Hepatocyte (in vitro differentiated cells): ENCODE results near the gene SLC7A10. TPM values are rescaled to one million over a fixed set of nuclear protein-coding genes. Genes with fewer than 3 reads are reported as not detected.

Experiments
- DNase-seq: peaks from one replicate; pipeline ENCODE4 v3.0.0-alpha.2; 2016; ENCODE audit warnings: low spot score
- H2AFZ ChIP-seq: fragments of 200-600 bp; sonication (generic); 2 replicates; pipeline ENCODE4 v1.6.0; 2016; ENCODE audit warnings: antibody characterized with exemption, mild to moderate bottlenecking
- H3K27ac ChIP-seq: fragments of 200-600 bp; sonication (generic); 2 replicates; pipeline ENCODE4 v1.5.1; 2016; ENCODE audit warnings: mild to moderate bottlenecking
- H3K27me3 ChIP-seq: fragments of 200-600 bp; sonication (generic); 2 replicates; pipeline ENCODE4 v1.6.1; 2016
- H3K36me3 ChIP-seq: fragments of 200-600 bp; sonication (generic); replicated peaks from 2 replicates; pipeline ENCODE4 v1.5.1; 2016; ENCODE audit warnings: low read depth; ENCODE audit not compliant: insufficient read depth
- H3K4me1 ChIP-seq: fragments of 200-600 bp; sonication (generic); 2 replicates; pipeline ENCODE4 v1.5.1; 2016; ENCODE audit warnings: mild to moderate bottlenecking, moderate library complexity; ENCODE audit not compliant: insufficient read depth
- H3K4me2 ChIP-seq: fragments of 200-600 bp; sonication (generic); 2 replicates; pipeline ENCODE4 v1.6.0; 2016
- H3K4me3 ChIP-seq: fragments of 200-600 bp; sonication (generic); 2 replicates; pipeline ENCODE4 v1.5.1; 2016; ENCODE audit warnings: mild to moderate bottlenecking
- H3K79me2 ChIP-seq: fragments of 200-600 bp; sonication (generic); 2 replicates; pipeline ENCODE4 v1.6.0; 2017; ENCODE audit warnings: mild to moderate bottlenecking
- H3K9me2 ChIP-seq: fragments of 200-600 bp; sonication (generic); replicated peaks from 2 replicates; pipeline ENCODE4 v1.6.0; 2017; ENCODE audit warnings: mild to moderate bottlenecking; ENCODE audit not compliant: insufficient read depth
- H3K9me3 ChIP-seq: fragments of 200-600 bp; sonication (generic); 2 replicates; pipeline ENCODE4 v1.5.1; 2016; ENCODE audit warnings: low read depth, mild to moderate bottlenecking
- H4K20me1 ChIP-seq: fragments of 200-600 bp; sonication (generic); 2 replicates; pipeline ENCODE4 v1.6.0; 2016; ENCODE audit warnings: mild to moderate bottlenecking; ENCODE audit not compliant: insufficient read depth, poor library complexity, severe bottlenecking
- EZH2 ChIP-seq: fragments of 200-600 bp; sonication (generic); IDR thresholded peaks from 2 replicates; pipeline ENCODE4 v1.6.1; 2016; ENCODE audit warnings: antibody characterized with exemption, mild to moderate bottlenecking, borderline replicate concordance
- EZH2phosphoT487 ChIP-seq: fragments of 200-600 bp; sonication (generic); IDR thresholded peaks from one replicate; pipeline ENCODE4 v1.6.1; 2018; ENCODE audit warnings: antibody characterized with exemption, mild to moderate bottlenecking, low read depth, moderate library complexity; ENCODE audit not compliant: unreplicated experiment, severe bottlenecking
- WGBS: methylation state at CpG from one replicate; pipeline ENCODE4 v1.1.6; 2016; ENCODE audit warnings: low lambda C conversion rate; ENCODE audit errors: missing lambda C conversion rate; 5-methylcytosine and 5-hydroxymethylcytosine counted together
- polyA plus RNA-seq: library from polyadenylated mRNA; unstranded; fragments of >200 nt; fragmentation: Nextera tagmentation; extraction: Ambion mirVana; gene quantifications from 2 replicates; pipeline ENCODE4 v1.2.1, GENCODE V29; 2016
- total RNA-seq: library from RNA; depleted of rRNA; stranded (reverse); fragments of >200 nt; gene quantifications from 2 replicates; pipeline ENCODE4 v1.2.3, GENCODE V29; 2014
- TF ChIP-seq, protein P1 (sequence below): fragments of 200-600 bp; sonication (generic); IDR thresholded peaks from 2 replicates; pipeline ENCODE4 v1.5.1; 2016; ENCODE audit warnings: antibody characterized with exemption, mild to moderate bottlenecking; ENCODE audit not compliant: poor library complexity

Gene SLC7A10
- total and polyA plus RNA-seq, 2 experiments from 2014 or later, result 5.5 to 7.3 TPM

- TF ChIP-seq EZH2phosphoT487 (no peak), EZH2 (no peak)
- TF ChIP-seq, protein P1, sequence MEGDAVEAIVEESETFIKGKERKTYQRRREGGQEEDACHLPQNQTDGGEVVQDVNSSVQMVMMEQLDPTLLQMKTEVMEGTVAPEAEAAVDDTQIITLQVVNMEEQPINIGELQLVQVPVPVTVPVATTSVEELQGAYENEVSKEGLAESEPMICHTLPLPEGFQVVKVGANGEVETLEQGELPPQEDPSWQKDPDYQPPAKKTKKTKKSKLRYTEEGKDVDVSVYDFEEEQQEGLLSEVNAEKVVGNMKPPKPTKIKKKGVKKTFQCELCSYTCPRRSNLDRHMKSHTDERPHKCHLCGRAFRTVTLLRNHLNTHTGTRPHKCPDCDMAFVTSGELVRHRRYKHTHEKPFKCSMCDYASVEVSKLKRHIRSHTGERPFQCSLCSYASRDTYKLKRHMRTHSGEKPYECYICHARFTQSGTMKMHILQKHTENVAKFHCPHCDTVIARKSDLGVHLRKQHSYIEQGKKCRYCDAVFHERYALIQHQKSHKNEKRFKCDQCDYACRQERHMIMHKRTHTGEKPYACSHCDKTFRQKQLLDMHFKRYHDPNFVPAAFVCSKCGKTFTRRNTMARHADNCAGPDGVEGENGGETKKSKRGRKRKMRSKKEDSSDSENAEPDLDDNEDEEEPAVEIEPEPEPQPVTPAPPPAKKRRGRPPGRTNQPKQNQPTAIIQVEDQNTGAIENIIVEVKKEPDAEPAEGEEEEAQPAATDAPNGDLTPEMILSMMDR, result no peak
- Histone ChIP-seq H3K27ac (no peak overlapping the region), H3K4me2 (no peak overlapping the region), H4K20me1 (no peaks in the 10 kb centered on the region), H3K4me3 (no peak overlapping the region), H3K4me1 (no peaks in the 10 kb centered on the region), H3K79me2 (no peaks in the 10 kb centered on the region), H3K36me3 (no peaks in the 10 kb centered on the region), H2AFZ (no peak overlapping the region), H3K27me3 (peaks cover 1% of the 10 kb centered on the region), H3K9me3 (no peaks in the 10 kb centered on the region), H3K9me2 (no peaks in the 10 kb centered on the region)
- 94% methylated on average over 20 of the region's 20 CpGs for WGBS
- no peak for DNase-seq
These were observed 10.3 kb upstream of the SLC7A10 start for GRCh38 chr19:33235996-33236350.

DNA sequence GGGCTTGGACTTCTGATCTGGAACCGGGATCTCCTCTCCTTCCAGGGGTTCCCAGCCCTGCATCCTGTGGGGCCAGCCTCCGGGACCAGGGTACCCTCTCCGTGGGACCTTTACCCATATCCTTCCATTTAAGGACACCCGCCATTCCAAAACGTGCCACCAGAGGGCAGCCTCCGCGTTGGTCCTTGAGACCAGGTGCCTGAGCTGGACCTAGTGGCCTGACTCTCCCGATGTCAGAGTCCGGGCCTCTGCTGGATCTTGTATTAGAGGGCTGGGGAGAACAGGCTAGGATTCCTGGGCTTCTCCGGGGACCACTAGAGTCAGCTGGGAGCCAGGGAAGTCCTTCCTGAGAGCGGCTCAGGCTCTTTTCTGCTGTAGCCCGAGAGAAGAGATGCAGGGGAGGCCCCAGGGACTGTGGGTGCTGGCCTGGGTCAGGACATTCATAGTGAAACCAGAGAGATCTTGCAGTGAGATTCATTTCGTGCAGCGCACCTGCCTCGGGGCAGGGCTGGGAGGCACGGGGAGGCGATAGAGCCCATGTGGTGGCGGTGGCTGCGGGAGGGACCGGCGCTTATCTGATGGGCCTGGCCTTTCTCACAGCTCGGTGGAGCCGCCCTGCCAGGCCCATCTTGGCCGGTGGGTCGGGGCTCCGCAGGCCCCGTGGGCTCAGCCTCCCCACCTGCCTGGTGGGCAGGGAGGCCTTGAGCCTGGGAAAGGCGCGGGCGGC, 9.8 kb upstream of the SLC7A10 start:
- Histone ChIP-seq H2AFZ (no peak overlapping the region), H3K9me3 (no peaks in the 10 kb centered on the region), H3K79me2 (no peaks in the 10 kb centered on the region), H3K4me1 (no peaks in the 10 kb centered on the region), H3K36me3 (no peaks in the 10 kb centered on the region), H3K27ac (no peak overlapping the region), H4K20me1 (no peaks in the 10 kb centered on the region), H3K9me2 (no peaks in the 10 kb centered on the region), H3K27me3 (peaks cover 5% of the 10 kb centered on the region), H3K4me2 (no peak overlapping the region), H3K4me3 (no peak overlapping the region)
- WGBS, result 58% methylated on average over 29 of the region's 30 CpGs
- DNase-seq, result peak; percentile 90
- TF ChIP-seq EZH2, result no peak
- TF ChIP-seq, protein P1, result peak; percentile 79
- TF ChIP-seq EZH2phosphoT487, result no peak

DNA sequence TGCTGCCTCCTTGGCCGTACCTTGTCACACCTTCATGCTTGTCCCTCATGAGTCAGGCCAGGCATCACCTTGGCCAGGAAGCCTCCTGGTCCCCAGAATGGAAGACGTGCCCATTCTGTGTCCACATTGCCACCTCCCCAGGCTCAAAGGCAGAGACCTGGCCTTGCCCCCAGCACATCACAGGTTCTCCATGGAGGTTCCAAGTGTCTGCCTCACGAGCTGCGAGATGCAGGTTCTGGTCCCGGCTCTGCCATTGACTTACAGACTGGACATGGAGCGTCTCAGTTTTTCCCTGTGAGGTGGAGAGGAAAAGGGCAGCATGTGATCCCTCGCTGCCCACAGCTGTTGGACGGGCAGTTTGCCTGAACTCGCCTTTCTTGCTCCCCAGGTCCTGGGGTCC, 9.1 kb upstream of the SLC7A10 start:
- Histone ChIP-seq H3K4me3 (no peak overlapping the region), H3K4me1 (no peaks in the 10 kb centered on the region), H3K9me3 (no peaks in the 10 kb centered on the region), H3K79me2 (no peaks in the 10 kb centered on the region), H3K27ac (no peak overlapping the region), H3K36me3 (no peaks in the 10 kb centered on the region), H2AFZ (no peak overlapping the region), H4K20me1 (no peaks in the 10 kb centered on the region), H3K9me2 (no peaks in the 10 kb centered on the region), H3K4me2 (no peak overlapping the region), H3K27me3 (peaks cover 5% of the 10 kb centered on the region)
- TF ChIP-seq EZH2phosphoT487 (no peak), EZH2 (no peak)
- TF ChIP-seq, protein P1, result no peak
- 74% methylated on average over 9 of the region's 9 CpGs for WGBS
- no peak for DNase-seq
